OCI-LY3 (cell line): ENCODE data around the gene CTPS2.

Experiments used
- CTCF ChIP-seq: fragments of 200-600, 300-600 bp; sonication (generic); IDR thresholded peaks from 2 replicates; pipeline ENCODE4 v1.5.1; 2014; ENCODE audit warnings: antibody characterized with exemption, low read length, low read depth
- EZH2phosphoT487 ChIP-seq: fragments of 200-600 bp; shearing (Covaris generic); IDR thresholded peaks from 2 replicates; pipeline ENCODE4 v1.6.1; 2018; ENCODE audit warnings: antibody characterized with exemption, mixed run types, low read depth

- no peak for TF ChIP-seq CTCF
- TF ChIP-seq EZH2phosphoT487, result no peak
Observed at GRCh38 chrX:16748425-16748824, 36.0 kb upstream of the CTPS2 start.
